H1 (cell line): ENCODE results near the gene TMEM203. TPM values are rescaled to one million over a fixed set of nuclear protein-coding genes. Genes with fewer than 3 reads are reported as not detected.

Source experiments
- CTCF ChIA-PET: fragments of 300-600 bp; sonication (Branson Sonifier 250); formaldehyde crosslinking; loops from one replicate; lab custom pipeline; 2021; ENCODE audit not compliant: partially characterized antibody; lab: Charles Lee
- POLR2A ChIA-PET: fragments of 300-600 bp; sonication (Branson Sonifier 250); formaldehyde crosslinking; loops from one replicate; lab custom pipeline; 2021; ENCODE audit warnings: inconsistent platforms; ENCODE audit not compliant: partially characterized antibody; lab: Charles Lee
- DNase-seq, 2 experiments: peaks; one replicate each; pipeline versions ENCODE4 v3.0.0 to v3.0.0-alpha.2; 2010 to 2022; ENCODE audit warnings: low spot score in 2 of 2, low read depth in 1 of 2, mixed read lengths in 1 of 2
- FAIRE-seq: peaks from 2 replicates; lab custom pipeline; 2011; peaks lifted over from hg19 to GRCh38; lab: Jason Lieb, UNC
- H2AFZ ChIP-seq: 2 replicates; pipeline ENCODE4 v1.8.1; 2012; ENCODE audit warnings: low read length, inconsistent platforms
- H2AK5ac ChIP-seq: 2 replicates; pipeline ENCODE4 v1.6.1; 2013; ENCODE audit warnings: low read depth, low read length
- H2BK120ac ChIP-seq: replicated peaks from 2 replicates; pipeline ENCODE3; 2013; ENCODE audit warnings: low read depth, low read length, inconsistent platforms
- H2BK12ac ChIP-seq: 2 replicates; pipeline ENCODE4 v1.6.1; 2013; ENCODE audit warnings: low read depth, low read length
- H2BK15ac ChIP-seq: 2 replicates; pipeline ENCODE4 v1.6.1; 2013; ENCODE audit warnings: low read length
- H2BK20ac ChIP-seq: 2 replicates; pipeline ENCODE4 v1.6.1; 2013; ENCODE audit warnings: low read length
- H2BK5ac ChIP-seq: 2 replicates; pipeline ENCODE4 v1.6.1; 2013; ENCODE audit warnings: low read depth, low read length
- H3K14ac ChIP-seq: 2 replicates; pipeline ENCODE4 v1.6.1; 2013; ENCODE audit warnings: inconsistent platforms; ENCODE audit not compliant: insufficient read length
- H3K18ac ChIP-seq: 2 replicates; pipeline ENCODE4 v1.6.1; 2013; ENCODE audit warnings: low read length; ENCODE audit errors: extremely low read depth
- H3K23ac ChIP-seq: 2 replicates; pipeline ENCODE4 v1.6.1; 2013; ENCODE audit warnings: inconsistent platforms; ENCODE audit not compliant: insufficient read length
- H3K23me2 ChIP-seq: 2 replicates; pipeline ENCODE4 v1.6.1; 2013; ENCODE audit warnings: low read depth, low read length
- H3K27ac ChIP-seq: 2 replicates; pipeline ENCODE4 v1.6.1; 2011; ENCODE audit warnings: low read depth, low read length, inconsistent platforms
- H3K27me3 ChIP-seq, 4 experiments: replicated peaks in 1 of 4; 1 replicate in 1 of 4; 2 replicates in 3 of 4; pipeline versions ENCODE4 v1.6.1 to v1.8.1; 2011 to 2013; ENCODE audit warnings: low read length in 3 of 4, mild to moderate bottlenecking in 3 of 4, inconsistent platforms in 2 of 4, mixed read lengths in 2 of 4, moderate library complexity in 1 of 4; ENCODE audit not compliant: control insufficient read depth in 3 of 4, insufficient read depth in 3 of 4; ENCODE audit errors: extremely low read depth in 1 of 4
- H3K36me3 ChIP-seq, 4 experiments: 2 replicates each; pipeline versions ENCODE4 v1.6.1 to v1.8.1; 2011 to 2013; ENCODE audit warnings: mild to moderate bottlenecking in 4 of 4, low read length in 3 of 4, moderate library complexity in 2 of 4, control low read depth in 1 of 4, inconsistent platforms in 1 of 4; ENCODE audit not compliant: insufficient read depth in 4 of 4, control insufficient read depth in 2 of 4
- H3K4ac ChIP-seq: replicated peaks from 2 replicates; pipeline ENCODE3; 2013; ENCODE audit warnings: low read length, low read depth, mixed read lengths, inconsistent platforms; ENCODE audit not compliant: insufficient read length
- H3K4me1 ChIP-seq, 4 experiments: replicated peaks in 1 of 4; 1 replicate in 1 of 4; 2 replicates in 3 of 4; pipeline versions ENCODE4 v1.6.1 to v1.8.1; 2011 to 2013; ENCODE audit warnings: low read length in 3 of 4, inconsistent platforms in 2 of 4, mixed read lengths in 1 of 4; ENCODE audit not compliant: insufficient read depth in 4 of 4, control insufficient read depth in 3 of 4
- H3K4me2 ChIP-seq, 2 experiments: 2 replicates each; pipeline versions ENCODE4 v1.6.1 to v1.8.1; 2011 to 2013; ENCODE audit warnings: low read depth in 2 of 2, low read length in 2 of 2, control low read depth in 1 of 2, inconsistent platforms in 1 of 2, mild to moderate bottlenecking in 1 of 2; ENCODE audit not compliant: insufficient read depth in 1 of 2
- H3K4me3 ChIP-seq, 4 experiments: fragments of 200-600, 300-600 bp in 1 of 4; sonication (generic), shearing (Covaris generic), sonication (Bioruptor Twin) in 1 of 4; 2 replicates each; pipeline versions ENCODE4 v1.5.1 to v1.8.1; 2011 to 2016; ENCODE audit warnings: low read length in 4 of 4, low read depth in 3 of 4, control low read depth in 2 of 4, inconsistent platforms in 2 of 4, mild to moderate bottlenecking in 2 of 4, mixed read lengths in 1 of 4, moderate library complexity in 1 of 4; ENCODE audit not compliant: insufficient read depth in 2 of 4; ENCODE audit errors: extremely low read depth in 1 of 4
- H3K56ac ChIP-seq: replicated peaks from 2 replicates; pipeline ENCODE3; 2013; ENCODE audit warnings: low read depth, mild to moderate bottlenecking, mixed read lengths, low read length, inconsistent platforms; ENCODE audit not compliant: insufficient read length
- H3K79me1 ChIP-seq: 2 replicates; pipeline ENCODE4 v1.6.1; 2013; ENCODE audit warnings: low read depth, low read length, control low read depth
- H3K79me2 ChIP-seq, 2 experiments: 2 replicates each; pipeline versions ENCODE4 v1.6.1 to v1.8.1; 2012 to 2013; ENCODE audit warnings: low read length in 2 of 2, mild to moderate bottlenecking in 2 of 2, inconsistent platforms in 1 of 2; ENCODE audit not compliant: insufficient read depth in 2 of 2, control insufficient read depth in 1 of 2
- H3K9ac ChIP-seq, 4 experiments: replicated peaks in 1 of 4; 1 replicate in 1 of 4; 2 replicates in 3 of 4; pipeline versions ENCODE4 v1.6.1 to v1.8.1; 2011 to 2013; ENCODE audit warnings: low read depth in 3 of 4, low read length in 3 of 4, control low read depth in 2 of 4, mild to moderate bottlenecking in 2 of 4, moderate library complexity in 2 of 4, inconsistent platforms in 1 of 4; ENCODE audit errors: extremely low read depth in 1 of 4
- H3K9me3 ChIP-seq, 2 experiments: 2 replicates each; pipeline versions ENCODE4 v1.6.1 to v1.8.1; 2012 to 2013; ENCODE audit warnings: mild to moderate bottlenecking in 2 of 2, moderate library complexity in 2 of 2, control low read depth in 1 of 2, inconsistent platforms in 1 of 2, low read depth in 1 of 2, low read length in 1 of 2, mixed read lengths in 1 of 2; ENCODE audit not compliant: insufficient read depth in 2 of 2
- H4K20me1 ChIP-seq, 2 experiments: replicated peaks in 1 of 2; 2 replicates each; pipeline versions ENCODE3 to v1.8.1; 2011 to 2013; ENCODE audit warnings: inconsistent platforms in 2 of 2, low read length in 2 of 2, mild to moderate bottlenecking in 1 of 2; ENCODE audit not compliant: insufficient read depth in 2 of 2, control insufficient read depth in 1 of 2
- H4K5ac ChIP-seq: 2 replicates; pipeline ENCODE4 v1.6.1; 2013; ENCODE audit warnings: low read length, low read depth, mixed read lengths, inconsistent platforms; ENCODE audit not compliant: insufficient read length
- H4K8ac ChIP-seq: 2 replicates; pipeline ENCODE4 v1.8.0; 2013; ENCODE audit warnings: mild to moderate bottlenecking, moderate library complexity, low read length, inconsistent platforms; ENCODE audit not compliant: insufficient read depth; ENCODE audit errors: extremely low read depth
- H4K91ac ChIP-seq: replicated peaks from 2 replicates; pipeline ENCODE3; 2013; ENCODE audit warnings: low read length, mixed read lengths, inconsistent platforms; ENCODE audit not compliant: insufficient read length
- CTBP2 ChIP-seq: IDR thresholded peaks from 2 replicates; pipeline ENCODE4 v1.7.0; 2011; ENCODE audit warnings: borderline replicate concordance, mild to moderate bottlenecking, moderate library complexity, mixed read lengths, low read length; ENCODE audit not compliant: insufficient read depth, insufficient read length
- KDM4A ChIP-seq: IDR thresholded peaks from one replicate; pipeline ENCODE4 v1.7.1; 2012; ENCODE audit warnings: low read depth, mild to moderate bottlenecking, moderate library complexity, low read length, inconsistent platforms; ENCODE audit not compliant: severe bottlenecking
- WGBS, 2 experiments: shearing (Covaris generic) in 1 of 2; methylation state at CpG; one replicate each; pipeline versions ENCODE4 v1.1.6 to v1.1.7; 2013 to 2015; ENCODE audit warnings: low lambda C conversion rate in 2 of 2, mixed read lengths in 2 of 2, inconsistent platforms in 1 of 2, low coverage in 1 of 2, missing lambda C conversion rate in 1 of 2; ENCODE audit not compliant: insufficient replicate concordance in 2 of 2, insufficient coverage in 1 of 2, insufficient read length in 1 of 2; ENCODE audit errors: extremely low coverage in 1 of 2, missing lambda C conversion rate in 1 of 2; 5-methylcytosine and 5-hydroxymethylcytosine counted together
- polyA plus RNA-seq, 7 experiments: library from polyadenylated mRNA; depleted of rRNA in 3 of 7; stranded (reverse) in 5 of 7; unstranded in 2 of 7; fragments of >200 nt in 5 of 7; fragments of 200-250 nt in 2 of 7; gene quantifications; 1 replicate in 5 of 7; 2 replicates in 1 of 7; 4 replicates in 1 of 7; pipeline versions ENCODE4 v1.2.1 to v1.2.3, GENCODE V29; 2011 to 2013; ENCODE audit warnings: missing spikeins in 2 of 7, mixed read lengths in 2 of 7
- total RNA-seq: library from RNA; stranded (reverse); fragmentation: NEBNext Ultra II Directional; extraction: Animal tissue kit (Norgen Biotek cat#: 25700); gene quantifications from 2 replicates; pipeline ENCODE4 v1.2.1, GENCODE V29; 2021

Gene TMEM203
- total and polyA plus RNA-seq, 2 of the 8 experiments (the other 6 are each of a cell fraction or from before 2014, with no cell fraction given): 44.1 to 57.1 TPM

DNA sequence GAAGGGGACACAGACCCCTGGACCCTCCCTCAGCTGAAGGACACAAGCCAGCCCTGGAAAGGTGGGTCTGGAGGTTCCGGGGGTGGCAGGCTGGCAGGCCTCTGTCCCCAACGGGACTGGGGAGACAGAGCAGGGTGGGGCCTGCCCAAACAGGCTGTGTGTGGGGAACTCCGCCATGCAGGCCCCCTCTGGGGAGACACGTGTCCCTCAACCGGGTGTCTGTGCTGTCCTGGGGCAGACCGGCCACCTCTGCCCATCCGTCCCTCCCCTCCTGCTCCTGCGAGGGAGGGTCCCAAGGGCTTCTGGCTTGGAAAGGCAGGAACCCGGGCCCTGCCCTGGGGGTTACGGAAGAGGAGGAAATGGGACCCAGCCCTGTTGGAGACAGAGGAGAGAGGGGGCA lies 26.7 kb upstream of the TMEM203 start:
- H3K14ac ChIP-seq: no peak overlapping the region
- H3K9me3 ChIP-seq: no peaks in the 10 kb centered on the region
- TF ChIP-seq KDM4A: no peak
- TF ChIP-seq CTBP2: no peak
- H4K8ac ChIP-seq: peak overlapping the region; percentile 68
- H4K91ac ChIP-seq: no peak overlapping the region
- DNase-seq: no peak
- no peaks in the 10 kb centered on the region for H3K23me2 ChIP-seq
- H2BK120ac ChIP-seq: no peak overlapping the region
- no peak for FAIRE-seq
- no peak overlapping the region for H3K27ac ChIP-seq
- H3K18ac ChIP-seq: no peak overlapping the region
- H2BK12ac ChIP-seq: no peak overlapping the region
- H3K36me3 ChIP-seq: no peaks in the 10 kb centered on the region
- H3K79me2 ChIP-seq: no peaks in the 10 kb centered on the region
- H2AK5ac ChIP-seq: no peak overlapping the region
- H3K56ac ChIP-seq: no peak overlapping the region
- POLR2A ChIA-PET: interaction anchor here (1.2 to 69.9 kb wide), 2 partner anchors 10 to 25 kb away, joined by 3 to 1462 read pairs; partner anchors contain the start of genes NELFB, STPG3, TOR4A and TUBB4B
- CTCF ChIA-PET: interaction anchor here (0.6 to 20.2 kb wide), 2 partner anchors 39 to 114 kb away, joined by 3 to 204 read pairs; partner anchors contain the start of genes ANAPC2 and SSNA1
- WGBS, 2 experiments: 86% methylated on average over 10 of the region's 10 CpGs; no CpG with 5 or more reads in 1 of the 2 experiments
- H2BK20ac ChIP-seq: no peak overlapping the region
- no peaks in the 10 kb centered on the region for H3K79me1 ChIP-seq
- peaks cover 0 to 19% (median 8%) of the 10 kb centered on the region in 4 experiments; a peak in 6 of 7 replicates for H3K4me1 ChIP-seq
- no peak overlapping the region for H3K23ac ChIP-seq
- H3K27me3 ChIP-seq: no peaks in the 10 kb centered on the region; a peak in 1 of 7 replicates
- H4K20me1 ChIP-seq: peaks cover 0 to 1% of the 10 kb centered on the region in 2 experiments
- no peak overlapping the region for H2BK15ac ChIP-seq
- no peak overlapping the region for H3K9ac ChIP-seq
- no peak overlapping the region for H2AFZ ChIP-seq
- no peak overlapping the region for H3K4me3 ChIP-seq
- H3K4ac ChIP-seq: no peak overlapping the region
- H3K4me2 ChIP-seq: no peak overlapping the region
- H2BK5ac ChIP-seq: no peak overlapping the region
- H4K5ac ChIP-seq: no peak overlapping the region
